Smooth muscle cell of the coronary artery (primary cell): ENCODE measurements around the gene DAPP1. TPM values are rescaled to one million over a fixed set of nuclear protein-coding genes. Genes with fewer than 3 reads are reported as not detected.

Experiments used
- total RNA-seq: library from RNA; depleted of rRNA; stranded (reverse); fragments of >200 nt; gene quantifications from 2 replicates; pipeline ENCODE4 v1.2.3, GENCODE V29; 2014; ENCODE audit warnings: low replicate concordance

The DAPP1 gene, protein sequence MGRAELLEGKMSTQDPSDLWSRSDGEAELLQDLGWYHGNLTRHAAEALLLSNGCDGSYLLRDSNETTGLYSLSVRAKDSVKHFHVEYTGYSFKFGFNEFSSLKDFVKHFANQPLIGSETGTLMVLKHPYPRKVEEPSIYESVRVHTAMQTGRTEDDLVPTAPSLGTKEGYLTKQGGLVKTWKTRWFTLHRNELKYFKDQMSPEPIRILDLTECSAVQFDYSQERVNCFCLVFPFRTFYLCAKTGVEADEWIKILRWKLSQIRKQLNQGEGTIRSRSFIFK
- total RNA-seq: 0.59 TPM in 1 of 2 replicates, not detected in the other

DNA sequence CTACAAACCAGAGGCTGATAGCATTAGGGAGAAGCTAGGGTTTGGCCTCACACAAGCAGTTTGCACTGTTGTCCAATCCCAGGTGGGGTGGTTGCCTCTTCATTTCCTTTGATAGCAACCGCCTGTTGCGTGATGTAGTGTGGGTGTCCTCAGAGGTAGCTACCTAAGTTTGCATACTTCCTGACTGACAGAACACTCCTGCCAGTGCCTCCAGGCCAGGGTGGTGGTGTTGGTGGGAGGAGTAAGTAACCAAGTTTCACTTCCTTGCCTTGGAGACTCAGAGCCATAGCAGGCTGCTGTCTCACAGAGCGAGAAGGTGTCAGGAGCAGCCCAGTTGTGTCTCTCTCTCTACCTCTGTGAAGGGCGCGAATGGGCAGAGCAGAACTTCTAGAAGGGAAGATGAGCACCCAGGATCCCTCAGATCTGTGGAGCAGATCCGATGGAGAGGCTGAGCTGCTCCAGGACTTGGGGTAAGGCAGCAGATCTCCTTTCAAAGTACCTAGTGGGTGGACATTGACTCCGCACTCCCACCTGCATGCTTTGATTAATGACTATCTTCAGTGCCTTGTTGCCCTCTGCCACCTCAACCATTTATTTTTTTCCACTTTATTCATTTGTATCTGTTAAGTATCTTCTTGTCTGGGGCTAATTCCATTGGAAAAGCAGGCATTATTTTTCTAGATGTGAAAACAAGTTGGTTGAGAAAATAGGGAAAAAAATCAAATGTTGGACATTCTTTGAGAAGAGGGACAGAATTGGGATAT is at the start of gene DAPP1:
Gene DAPP1 (plus strand): TSS at position 283 of the 764 bp plus-strand sequence. CDS start 87 bp downstream, at position 370.

DNA sequence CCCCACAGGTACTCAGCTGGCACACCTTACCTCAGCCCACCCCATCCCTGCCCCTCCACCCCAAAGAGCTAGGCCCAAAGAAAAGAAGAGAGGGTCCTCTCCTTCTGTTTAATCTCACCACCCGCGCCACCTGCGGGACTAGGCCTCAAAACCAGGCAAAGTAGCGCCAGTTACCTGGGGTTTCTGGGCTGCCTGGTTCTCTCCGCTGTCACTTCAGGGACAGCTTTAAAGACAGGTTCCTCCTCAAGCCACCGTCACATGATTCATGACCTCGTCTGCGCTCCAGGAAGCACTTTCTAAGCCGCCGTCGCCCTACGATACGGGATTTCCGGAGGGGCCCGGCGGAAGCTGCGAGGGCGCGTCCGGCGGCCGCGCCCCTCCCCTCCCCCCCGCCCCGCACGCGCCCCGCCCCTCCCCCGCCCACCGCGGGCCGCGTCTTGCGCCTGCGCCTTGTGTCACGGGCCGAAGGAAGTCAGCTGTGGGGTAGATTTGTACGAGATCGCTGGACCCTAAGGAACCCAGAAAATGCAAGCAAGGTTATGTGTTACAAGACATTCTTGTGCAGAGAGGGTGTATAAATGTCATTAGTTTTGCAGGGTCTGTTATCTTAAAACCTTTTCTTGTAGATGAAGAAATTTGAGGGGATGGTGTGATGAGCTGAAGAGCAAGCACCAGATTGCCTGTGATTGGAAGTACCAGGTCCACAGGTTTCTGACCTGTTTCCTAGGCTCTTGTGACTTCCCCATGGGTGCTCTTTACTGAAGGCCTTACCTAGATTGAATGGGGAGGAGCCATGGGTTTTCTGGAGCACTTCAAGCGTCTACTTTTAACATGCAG is 77.8 kb downstream of the DAPP1 start, which contains the start of gene LAMTOR3:
Gene LAMTOR3 (minus strand): TSS at position 267 of the 837 bp plus-strand sequence. CDS start 464 bp downstream, outside the sequence.

Other genes with a start within 250 kb of the DAPP1 start
- gene MTTP, start 242.0 kb upstream of the DAPP1 start, total RNA-seq: 0.08 TPM in 1 of 2 replicates, not detected in the other
- gene C4orf54, start 159.0 kb upstream of the DAPP1 start, total RNA-seq: not detected in 2 replicates
- 18.0 and 23.1 TPM in 2 replicates for gene LAMTOR3, start 77.6 kb downstream of the DAPP1 start, total RNA-seq
- 18.7 and 30.4 TPM in 2 replicates for gene DNAJB14, start 129.8 kb downstream of the DAPP1 start, total RNA-seq
- gene H2AZ1, start 133.4 kb downstream of the DAPP1 start, total RNA-seq: 78.4 and 194 TPM in 2 replicates